GM23338 (cell line): ENCODE data around the gene RAP2A. TPM values are rescaled to one million over a fixed set of nuclear protein-coding genes. Genes with fewer than 3 reads are reported as not detected.

Experiments
- ATAC-seq: fragments of 200-7000 bp; cut with Tn5 transposase; 3 replicates; pipeline ENCODE4 v1.9.1; 2020
- DNase-seq: peaks from one replicate; pipeline ENCODE4 v3.0.0-alpha.2; 2015; ENCODE audit warnings: low spot score
- H2AFZ ChIP-seq: fragments of 200-600 bp; sonication (generic); 2 replicates; pipeline ENCODE4 v1.8.0; 2016; ENCODE audit warnings: antibody characterized with exemption, mild to moderate bottlenecking, moderate library complexity
- H3F3A ChIP-seq: fragments of 200-600 bp; sonication (generic); replicated peaks from 2 replicates; pipeline ENCODE4 v1.8.0; 2017; ENCODE audit warnings: antibody characterized with exemption, mixed run types, low read depth
- H3K27ac ChIP-seq: fragments of 200-600 bp; sonication (generic); 2 replicates; pipeline ENCODE4 v1.6.1; 2016; ENCODE audit warnings: low read depth
- H3K27me3 ChIP-seq: fragments of 200-600 bp; sonication (generic); 2 replicates; pipeline ENCODE4 v1.8.0; 2016; ENCODE audit warnings: mild to moderate bottlenecking, mixed run types, moderate library complexity; ENCODE audit not compliant: insufficient read depth
- H3K36me3 ChIP-seq: fragments of 200-600 bp; sonication (generic); 2 replicates; pipeline ENCODE4 v1.8.0; 2016; ENCODE audit warnings: mild to moderate bottlenecking; ENCODE audit not compliant: insufficient read depth
- H3K4me1 ChIP-seq: fragments of 200-600 bp; sonication (generic); 2 replicates; pipeline ENCODE4 v1.8.0; 2016; ENCODE audit warnings: mild to moderate bottlenecking, moderate library complexity; ENCODE audit not compliant: insufficient read depth
- H3K4me2 ChIP-seq: fragments of 200-600 bp; sonication (generic); 2 replicates; pipeline ENCODE4 v1.7.1; 2017; ENCODE audit warnings: mixed run types
- H3K4me3 ChIP-seq: fragments of 200-600 bp; sonication (generic); 2 replicates; pipeline ENCODE4 v1.6.1; 2016; ENCODE audit warnings: mixed run types
- H3K79me2 ChIP-seq: fragments of 200-600 bp; sonication (generic); replicated peaks from 2 replicates; pipeline ENCODE4 v1.8.0; 2017; ENCODE audit warnings: mild to moderate bottlenecking; ENCODE audit not compliant: insufficient read depth
- H3K9me2 ChIP-seq: fragments of 200-600 bp; sonication (generic); 2 replicates; pipeline ENCODE4 v1.8.0; 2017; ENCODE audit not compliant: insufficient read depth
- H4K20me1 ChIP-seq: fragments of 200-600 bp; sonication (generic); replicated peaks from 2 replicates; pipeline ENCODE4 v1.8.0; 2017; ENCODE audit warnings: mild to moderate bottlenecking; ENCODE audit not compliant: insufficient read depth
- H3K27ac Mint-ChIP-seq: 2 replicates; pipeline ENCODE4 v1.8.0; 2020; ENCODE audit warnings: inconsistent platforms, mild to moderate bottlenecking, moderate library complexity, mixed read lengths
- H3K27me3 Mint-ChIP-seq: 3 replicates; pipeline ENCODE4 v1.8.0; 2022; ENCODE audit warnings: low read depth, mild to moderate bottlenecking, moderate library complexity, mixed read lengths, inconsistent platforms; ENCODE audit not compliant: insufficient read depth, poor library complexity
- H3K36me3 Mint-ChIP-seq: 3 replicates; pipeline ENCODE4 v1.8.0; 2021; ENCODE audit warnings: low read depth, mild to moderate bottlenecking, inconsistent platforms, moderate library complexity, mixed read lengths
- H3K4me1 Mint-ChIP-seq: 3 replicates; pipeline ENCODE4 v1.8.0; 2020; ENCODE audit warnings: mild to moderate bottlenecking, inconsistent platforms, mixed read lengths
- H3K4me3 Mint-ChIP-seq: 3 replicates; pipeline ENCODE4 v1.8.0; 2021; ENCODE audit warnings: moderate library complexity, mild to moderate bottlenecking, inconsistent platforms, mixed read lengths
- H3K9me3 Mint-ChIP-seq: 3 replicates; pipeline ENCODE4 v1.8.0; 2020; ENCODE audit warnings: moderate library complexity, mild to moderate bottlenecking, inconsistent platforms, mixed read lengths
- EZH2 ChIP-seq: fragments of 200-600 bp; sonication (generic); IDR thresholded peaks from one replicate; pipeline ENCODE4 v1.8.0; 2017; ENCODE audit warnings: antibody characterized with exemption, mild to moderate bottlenecking, low read depth; ENCODE audit not compliant: unreplicated experiment
- JUNB ChIP-seq: IDR thresholded peaks from one replicate; pipeline ENCODE4 v1.6.1; 2016; ENCODE audit warnings: antibody characterized with exemption; ENCODE audit not compliant: unreplicated experiment
- STAT1 ChIP-seq: IDR thresholded peaks from one replicate; pipeline ENCODE4 v1.6.1; 2016; ENCODE audit warnings: antibody characterized with exemption; ENCODE audit not compliant: unreplicated experiment
- ZNF114 ChIP-seq: fragments of 250-450 bp; sonication (Bioruptor Pico); IDR thresholded peaks from 2 replicates; pipeline ENCODE4 v1.5.0; 2020; ENCODE audit warnings: mild to moderate bottlenecking, moderate library complexity
- ZNF331 ChIP-seq: fragments of 250-450 bp; sonication (Bioruptor Pico); IDR thresholded peaks from 2 replicates; pipeline ENCODE4 v1.5.0; 2020; ENCODE audit warnings: low read depth, mild to moderate bottlenecking, moderate library complexity
- ZNF462 ChIP-seq: fragments of 250-450 bp; sonication (Bioruptor Pico); IDR thresholded peaks from 2 replicates; pipeline ENCODE4 v1.5.0; 2020; ENCODE audit warnings: mild to moderate bottlenecking, moderate library complexity
- polyA plus RNA-seq: library from polyadenylated mRNA; unstranded; fragments of >200 nt; fragmentation: Nextera tagmentation; extraction: Ambion mirVana; gene quantifications from 2 replicates; pipeline ENCODE4 v1.2.1, GENCODE V29; 2016
- total RNA-seq: library from RNA; depleted of rRNA; stranded (reverse); fragments of >200 nt; shearing (Covaris generic); gene quantifications from 2 replicates; pipeline ENCODE4 v1.2.3, GENCODE V29; 2014

RAP2A gene
- total and polyA plus RNA-seq, 2 experiments from 2014 or later: 10.4 to 35.3 TPM

GRCh38 chr13:97429681-97430081 lies 4.3 kb upstream of the RAP2A start (continued):
- no peak for TF ChIP-seq ZNF331 (CRISPR knock-in tag)
- TF ChIP-seq JUNB: no peak

GRCh38 chr13:97430296-97430695 lies 3.7 kb upstream of the RAP2A start:
- H3K27ac Mint-ChIP-seq: no peak overlapping the region
- Histone ChIP-seq H3K9me2 (no peaks in the 10 kb centered on the region), H3K36me3 (no peaks in the 10 kb centered on the region), H3K4me2 (0 out of 2 replicates have a peak overlapping the region, but pooled peaks have one; percentile 34), H3K27ac (no peak overlapping the region), H3K4me1 (peaks cover 26% of the 10 kb centered on the region), H3K27me3 (no peaks in the 10 kb centered on the region), H3F3A (no peaks in the 10 kb centered on the region), H2AFZ (no peak overlapping the region), H3K79me2 (peaks cover 8% of the 10 kb centered on the region), H3K4me3 (no peak overlapping the region), H4K20me1 (no peaks in the 10 kb centered on the region)
- peaks cover 2% of the 10 kb centered on the region; the same call in 2 of the 3 replicates for H3K36me3 Mint-ChIP-seq
- peak overlapping the region; percentile 1; the same call in 1 of the 3 replicates for H3K4me3 Mint-ChIP-seq
- ATAC-seq (no peak), DNase-seq (no peak)
- H3K4me1 Mint-ChIP-seq: peaks cover 19% of the 10 kb centered on the region
- H3K9me3 Mint-ChIP-seq: 0 out of 3 replicates have a peak, but pooled peaks cover 6% of the 10 kb centered on the region
- H3K27me3 Mint-ChIP-seq: peaks cover 12% of the 10 kb centered on the region
- TF ChIP-seq ZNF462: no peak
- TF ChIP-seq ZNF114 (CRISPR knock-in tag): no peak
- no peak for TF ChIP-seq STAT1
- no peak for TF ChIP-seq ZNF331 (CRISPR knock-in tag)
- no peak for TF ChIP-seq EZH2
